ENCODE measurements around the gene PXDC1. TPM values are rescaled to one million over a fixed set of nuclear protein-coding genes. Genes with fewer than 3 reads are reported as not detected.
A peak's percentile ranks its signal among the peaks of the same experiment; 100 is the strongest.

The PXDC1 gene
- polyA plus RNA-seq, 1 donor from 2014 or later = 3.9 TPM

- Histone ChIP-seq H3K9me3 (ENCODE audit: low read length) (no peaks in the 10 kb centered on the region), H3K9me2 (ENCODE audit: insufficient read depth, low read length) (no peaks in the 10 kb centered on the region), H3K9ac (ENCODE audit: low read length) (no peak overlapping the region), H3K79me2 (replicated peaks; ENCODE audit: insufficient read depth, low read length) (no peaks in the 10 kb centered on the region), H3K4me2 (ENCODE audit: low read length) (no peak overlapping the region), H3K36me3 (ENCODE audit: insufficient read depth, low read length) (no peaks in the 10 kb centered on the region), H2AFZ (ENCODE audit: low read depth, low read length) (no peak overlapping the region), H4K20me1 (ENCODE audit: insufficient read depth) (no peaks in the 10 kb centered on the region), H3K27ac (ENCODE audit: low read length) (no peak overlapping the region), H3K27me3 (ENCODE audit: insufficient read depth, low read depth, low read length) (no peaks in the 10 kb centered on the region), H3F3A (ENCODE audit: insufficient read depth, low read length, poor library complexity, severe bottlenecking) (no peaks in the 10 kb centered on the region), H3K4me3 (ENCODE audit: low read length) (no peak overlapping the region)
- TF ChIP-seq EZH2 (IDR thresholded peaks at IDR 0.05; ENCODE audit: borderline replicate concordance, insufficient read depth, low read length, poor library complexity, severe bottlenecking) (no peak), EP300 (conservative IDR thresholded peaks at IDR 0.05; ENCODE audit: poor library complexity, severe bottlenecking) (no peak), TAF1 (IDR thresholded peaks at IDR 0.05; ENCODE audit: low read depth) (no peak), RAD21 (conservative IDR thresholded peaks at IDR 0.05) (no peak), SMC3 (conservative IDR thresholded peaks at IDR 0.05; ENCODE audit: poor library complexity) (no peak), CTCF (IDR thresholded peaks at IDR 0.05; ENCODE audit: poor library complexity, severe bottlenecking) (no peak), POLR2AphosphoS5 (IDR thresholded peaks at IDR 0.05) (no peak), MXI1 (conservative IDR thresholded peaks at IDR 0.05; ENCODE audit: poor library complexity, severe bottlenecking) (no peak), REST (IDR thresholded peaks at IDR 0.05; ENCODE audit: borderline replicate concordance) (no peak)
Observed at GRCh38 chr6:3778701-3779573, 27.4 kb upstream of the PXDC1 start.

GRCh38 chr6:3777730-3778461 lies 26.4 kb upstream of the PXDC1 start:
- Histone ChIP-seq H3K9ac (ENCODE audit: low read length) (no peak overlapping the region), H3K4me3 (ENCODE audit: low read length) (peak overlapping the region; percentile 44), H2AFZ (ENCODE audit: low read depth, low read length) (peak overlapping the region; percentile 5), H3K9me2 (ENCODE audit: insufficient read depth, low read length) (no peaks in the 10 kb centered on the region), H3K27me3 (ENCODE audit: insufficient read depth, low read depth, low read length) (no peaks in the 10 kb centered on the region), H3F3A (ENCODE audit: insufficient read depth, low read length, poor library complexity, severe bottlenecking) (no peaks in the 10 kb centered on the region), H3K4me2 (ENCODE audit: low read length) (no peak overlapping the region), H3K27ac (ENCODE audit: low read length) (peak overlapping the region; percentile 38), H3K36me3 (ENCODE audit: insufficient read depth, low read length) (no peaks in the 10 kb centered on the region), H4K20me1 (ENCODE audit: insufficient read depth) (no peaks in the 10 kb centered on the region), H3K79me2 (replicated peaks; ENCODE audit: insufficient read depth, low read length) (no peaks in the 10 kb centered on the region), H3K9me3 (ENCODE audit: low read length) (no peaks in the 10 kb centered on the region)
- no peak for TF ChIP-seq SMC3 (conservative IDR thresholded peaks at IDR 0.05; ENCODE audit: poor library complexity)
- TF ChIP-seq EP300 (conservative IDR thresholded peaks at IDR 0.05; ENCODE audit: poor library complexity, severe bottlenecking) = peak; percentile 41
- peak; percentile 59 for TF ChIP-seq POLR2AphosphoS5 (IDR thresholded peaks at IDR 0.05)
- no peak for TF ChIP-seq TAF1 (IDR thresholded peaks at IDR 0.05; ENCODE audit: low read depth)
- peak; percentile 26 for TF ChIP-seq MXI1 (conservative IDR thresholded peaks at IDR 0.05; ENCODE audit: poor library complexity, severe bottlenecking)

Measured in neural cell (in vitro differentiated cells).